Stimulated activated CD4-positive, alpha-beta T cell treated with anti-CD3 and anti-CD28 coated beads, Interleukin-12 subunit alpha, Interleukin-12 subunit beta, amount 100 ng/mL, for 4 hours (primary cell): ENCODE measurements around the gene CCDC149.
"Not testable (repeated sequence)": the region's sequence is repeated elsewhere in the genome, so short reads cannot be mapped to it uniquely, and the experiment has no call there.

Experiments
- DNase-seq: peaks from one replicate; pipeline ENCODE4 v3.0.0-alpha.2; 2020

The CCDC149 gene

DNA sequence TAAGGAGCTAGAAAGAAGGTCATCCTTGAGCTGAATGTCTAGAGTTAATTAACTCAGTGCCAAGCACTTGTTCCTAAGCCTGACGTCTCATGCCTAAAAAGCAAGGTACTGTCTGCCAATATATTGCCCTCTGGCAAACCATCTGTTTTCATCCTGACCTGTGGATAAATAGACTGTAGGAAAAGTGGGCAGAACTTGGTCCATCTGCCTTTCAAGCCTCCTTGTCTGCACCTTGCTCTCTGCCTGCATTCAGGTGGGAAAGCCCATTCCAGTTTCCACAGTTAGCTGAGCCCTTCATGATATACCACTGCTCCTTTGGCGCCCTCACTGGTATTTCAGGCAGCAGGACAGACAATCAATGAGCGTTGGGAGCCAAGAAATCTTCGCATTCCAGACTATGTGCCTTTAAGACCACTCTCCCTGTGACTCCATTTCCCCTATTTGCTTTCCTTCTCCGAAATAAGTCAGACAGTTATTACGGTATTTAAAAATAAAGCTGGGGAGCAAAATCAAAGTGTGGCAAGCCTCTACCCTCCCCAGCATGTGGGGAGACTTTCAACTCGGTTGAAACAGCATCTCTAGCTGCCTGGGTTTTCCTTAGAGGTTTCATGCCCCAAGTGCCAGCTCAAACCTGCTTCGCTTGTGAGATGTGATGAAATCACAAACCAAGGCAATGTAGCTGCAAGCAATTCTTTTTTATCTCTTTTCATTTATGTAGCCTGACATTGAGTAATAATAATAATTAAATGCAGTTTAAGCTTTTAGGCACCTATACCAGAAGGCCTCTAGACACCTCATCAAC is 2.5 kb upstream of the CCDC149 start:
- DNase-seq = no peak

DNA sequence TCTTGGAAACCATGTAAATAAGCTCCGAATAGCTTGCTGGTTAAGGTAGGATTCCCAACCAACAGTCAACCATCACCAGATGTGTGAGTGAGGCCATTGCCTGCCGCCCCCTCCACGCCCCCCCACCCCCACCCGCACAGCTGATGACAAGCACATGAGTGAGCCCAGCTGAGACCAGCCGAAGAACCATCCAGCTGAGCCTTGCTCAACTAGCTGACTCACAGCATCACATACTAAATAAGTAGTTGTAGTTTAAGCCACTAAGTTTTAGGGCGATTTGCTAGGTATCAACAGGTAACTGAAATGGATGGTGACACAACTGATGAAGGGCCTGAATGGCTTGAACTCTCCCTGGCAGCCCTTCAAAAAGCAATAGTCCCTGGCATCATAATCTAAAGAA is 1.6 kb upstream of the CCDC149 start:
- no peak for DNase-seq

DNA sequence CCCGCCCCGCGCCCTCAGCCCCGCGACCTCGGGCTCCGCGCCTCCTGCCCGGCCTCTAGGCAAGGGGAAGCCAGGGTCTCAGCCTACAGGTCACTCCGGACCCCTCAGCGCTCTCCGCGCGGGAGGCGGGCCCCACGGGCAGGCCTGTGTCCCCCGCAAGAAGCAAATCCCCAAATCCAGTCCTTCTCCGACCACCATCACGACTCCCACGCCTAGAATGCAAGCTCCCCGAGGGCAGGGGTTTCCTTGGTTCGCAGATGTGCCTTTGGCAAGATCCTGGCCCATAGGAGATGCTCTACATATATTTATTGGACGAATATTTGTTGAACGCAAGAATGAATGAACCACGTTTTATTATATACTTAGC is 260 bp upstream of the CCDC149 start:
- DNase-seq = no peak

DNA sequence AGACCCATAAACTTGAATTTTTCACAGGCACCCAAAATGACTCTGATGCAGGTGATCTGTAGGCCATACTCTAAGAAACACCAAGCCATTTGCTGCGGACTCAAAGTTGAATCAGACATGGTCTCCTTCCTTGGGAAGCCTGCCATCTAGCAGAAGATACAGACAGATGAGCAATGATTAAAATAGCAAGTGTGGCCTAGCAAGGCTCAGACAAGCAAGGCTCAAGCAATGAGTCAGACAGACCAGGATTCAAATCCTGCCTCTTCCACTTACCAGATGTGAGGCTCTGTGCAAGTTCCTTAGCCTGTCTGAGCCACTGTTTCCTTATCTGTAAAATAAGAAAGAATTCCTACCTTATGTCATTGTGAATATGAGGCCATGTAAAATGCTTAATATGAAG is 2.3 kb downstream of the CCDC149 start:
- no peak for DNase-seq

DNA sequence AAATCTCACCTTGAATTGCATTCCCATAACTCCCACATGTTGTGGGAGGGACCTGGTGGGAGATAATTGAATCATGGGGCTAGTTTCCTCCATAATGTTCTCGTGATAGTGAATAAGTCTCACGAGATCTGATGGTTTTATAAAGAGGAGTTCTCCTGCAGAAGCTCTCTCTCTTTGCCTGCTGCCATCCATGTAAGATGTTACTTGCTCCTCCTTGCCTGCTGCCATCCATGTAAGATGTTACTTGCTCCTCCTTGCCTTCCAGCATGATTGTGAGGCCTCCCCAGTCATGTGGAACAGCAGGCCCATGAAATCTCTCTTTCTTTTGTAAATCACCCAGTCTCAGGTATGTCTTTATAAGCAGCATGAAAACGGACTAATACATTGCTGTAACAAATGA is 3.2 kb downstream of the CCDC149 start:
- not testable (repeated sequence) for DNase-seq

DNA sequence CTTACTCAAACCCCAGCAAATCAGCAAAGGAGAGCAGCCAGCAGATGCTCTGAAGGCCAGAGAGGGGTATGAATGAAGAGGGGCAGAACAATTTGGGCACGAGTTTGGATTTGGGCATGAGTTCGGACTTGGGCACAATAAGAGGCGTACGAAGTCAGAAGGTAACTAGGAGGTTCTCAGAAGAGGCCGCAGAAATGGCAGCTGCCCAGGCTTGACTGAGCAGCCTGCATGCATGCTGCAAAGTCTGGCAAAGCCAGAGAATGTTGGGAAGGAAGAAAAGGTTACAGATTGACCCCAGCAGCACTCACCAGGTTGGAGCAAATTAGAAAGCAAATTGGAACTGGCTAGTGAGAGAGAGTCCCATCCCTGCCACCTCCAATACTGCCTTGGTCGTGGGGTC is 15.2 kb downstream of the CCDC149 start:
- no peak for DNase-seq

DNA sequence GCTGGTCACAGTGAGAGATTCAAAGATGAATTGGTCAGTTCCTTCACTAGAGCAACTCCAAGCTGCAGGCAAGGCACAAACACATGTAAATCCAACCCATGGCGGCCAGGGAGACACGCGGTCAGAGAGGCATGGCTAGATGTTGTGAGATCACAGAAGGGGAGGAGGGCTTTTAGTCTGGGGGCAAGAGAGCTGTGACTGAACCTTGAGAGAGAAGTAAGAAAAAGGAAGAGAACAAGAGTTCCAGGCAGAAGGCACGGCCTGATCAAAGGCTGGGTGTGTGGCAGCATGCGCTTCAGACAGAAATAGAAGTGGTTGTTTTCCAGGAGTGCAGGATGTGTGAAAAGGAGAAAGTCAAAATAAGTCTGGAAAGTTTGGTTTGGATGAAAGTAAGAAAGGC is 15.9 kb downstream of the CCDC149 start:
- DNase-seq = no peak

DNA sequence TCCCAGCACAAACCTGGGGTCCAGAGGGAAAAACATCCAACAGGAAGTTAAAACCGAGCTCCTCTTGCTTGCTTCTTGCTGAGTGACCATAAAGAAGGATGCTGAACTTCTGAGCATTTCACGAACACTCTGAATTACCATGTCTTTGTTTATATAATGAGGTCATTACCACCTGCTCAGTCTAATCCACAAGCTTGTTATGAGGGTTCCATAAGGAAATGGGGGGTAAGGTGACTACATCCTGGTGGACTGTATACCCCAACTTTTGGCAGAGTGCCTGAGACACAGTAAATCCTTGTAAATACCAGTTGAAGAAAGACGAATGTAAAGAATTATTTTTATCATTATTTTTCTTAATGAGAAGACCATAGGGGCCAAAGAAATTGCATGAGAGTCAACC is 16.8 kb downstream of the CCDC149 start:
- DNase-seq = no peak

DNA sequence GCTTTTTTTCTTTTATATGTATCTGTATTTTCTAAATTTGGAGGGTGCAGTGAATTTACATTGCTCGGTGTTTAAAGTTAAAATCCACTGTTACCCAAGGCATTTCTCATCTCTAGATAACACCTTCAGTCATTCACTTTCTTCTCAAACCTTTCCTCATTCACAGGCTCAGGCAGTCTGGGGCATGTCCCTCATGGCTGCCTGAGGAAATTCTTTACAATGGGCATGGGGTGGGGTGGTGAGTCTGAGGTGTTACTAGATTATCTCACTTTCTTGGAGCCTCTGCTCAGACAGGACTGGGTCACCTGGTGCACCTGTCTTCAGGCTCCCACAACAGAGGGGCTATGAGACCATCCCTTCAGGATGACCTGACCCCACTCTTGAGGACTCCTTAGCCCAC is 17.4 kb downstream of the CCDC149 start:
- no peak for DNase-seq

DNA sequence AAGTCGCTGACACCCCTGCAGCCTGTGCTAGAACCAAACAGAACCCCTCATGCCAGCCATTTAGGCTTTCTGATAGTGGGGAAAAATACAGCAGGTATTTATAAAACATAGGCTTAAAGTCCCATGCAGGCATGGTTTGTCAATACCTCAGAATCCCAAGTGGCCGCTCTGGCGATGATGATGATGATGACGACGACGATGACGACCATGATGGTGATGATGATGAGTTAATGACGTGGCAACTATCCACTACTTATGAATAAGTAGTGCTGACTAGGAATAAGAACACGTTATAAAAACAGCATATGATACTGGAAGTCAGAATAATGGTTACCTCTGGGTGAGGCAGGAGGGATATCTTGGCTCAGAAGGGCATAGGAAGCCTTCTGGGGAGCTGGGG is 18.0 kb downstream of the CCDC149 start:
- no peak for DNase-seq

DNA sequence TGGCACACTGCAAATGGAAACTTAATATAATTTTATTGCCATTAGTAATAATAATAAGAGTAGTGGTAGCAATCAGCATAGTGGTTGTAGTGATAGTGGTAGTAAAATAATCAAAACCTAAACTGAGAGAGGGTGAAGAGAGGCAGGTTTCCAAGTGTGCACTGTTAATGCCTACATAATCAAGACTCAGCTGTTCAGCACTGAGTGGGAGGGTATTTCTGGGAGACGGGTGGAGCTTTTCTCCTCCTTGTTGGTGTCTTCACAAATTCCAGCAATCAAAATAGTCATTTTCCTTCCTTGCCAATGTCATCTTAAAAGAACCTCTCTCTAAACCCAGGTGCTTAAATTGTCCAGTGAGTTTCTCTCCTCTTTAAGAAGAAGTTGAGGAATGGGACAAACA is 18.6 kb downstream of the CCDC149 start:
- no peak for DNase-seq

DNA sequence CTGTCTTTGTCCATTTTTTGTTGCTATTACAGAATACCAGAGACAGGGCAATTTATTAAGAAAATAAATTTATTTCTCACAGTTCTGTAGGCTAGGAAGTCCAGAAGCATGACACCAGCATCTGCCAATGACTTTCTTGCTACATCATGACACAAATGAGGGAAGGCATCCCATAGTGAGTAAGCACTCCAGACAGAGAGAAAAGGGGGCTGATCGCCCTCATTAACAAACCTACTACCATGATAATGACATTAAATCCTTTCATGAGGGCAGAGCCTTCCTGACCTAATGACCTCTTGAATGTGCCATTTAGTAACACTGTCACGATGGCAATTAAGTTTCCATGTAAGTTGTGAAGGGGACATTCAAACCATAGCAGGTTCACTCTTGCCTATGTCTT is 20.1 kb downstream of the CCDC149 start:
- no peak for DNase-seq

DNA sequence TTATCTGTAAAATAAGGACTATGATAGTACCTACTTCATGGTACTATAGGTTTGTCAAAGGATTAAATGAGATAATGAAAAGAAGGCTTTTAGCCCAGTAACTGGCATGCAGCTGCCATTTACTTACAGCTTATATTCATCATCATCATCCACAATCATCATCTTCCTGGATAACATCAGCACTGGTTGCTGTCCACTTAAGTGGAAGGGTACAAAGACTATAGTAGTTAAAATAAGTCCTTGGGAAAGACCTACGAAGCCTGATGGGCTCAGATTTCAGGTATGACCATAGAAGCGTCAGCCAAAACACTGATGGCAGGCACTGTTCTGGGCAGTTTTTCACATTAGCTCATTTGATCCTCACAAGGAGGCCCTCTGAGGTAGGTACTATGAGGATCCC is 20.6 kb downstream of the CCDC149 start:
- DNase-seq = no peak

DNA sequence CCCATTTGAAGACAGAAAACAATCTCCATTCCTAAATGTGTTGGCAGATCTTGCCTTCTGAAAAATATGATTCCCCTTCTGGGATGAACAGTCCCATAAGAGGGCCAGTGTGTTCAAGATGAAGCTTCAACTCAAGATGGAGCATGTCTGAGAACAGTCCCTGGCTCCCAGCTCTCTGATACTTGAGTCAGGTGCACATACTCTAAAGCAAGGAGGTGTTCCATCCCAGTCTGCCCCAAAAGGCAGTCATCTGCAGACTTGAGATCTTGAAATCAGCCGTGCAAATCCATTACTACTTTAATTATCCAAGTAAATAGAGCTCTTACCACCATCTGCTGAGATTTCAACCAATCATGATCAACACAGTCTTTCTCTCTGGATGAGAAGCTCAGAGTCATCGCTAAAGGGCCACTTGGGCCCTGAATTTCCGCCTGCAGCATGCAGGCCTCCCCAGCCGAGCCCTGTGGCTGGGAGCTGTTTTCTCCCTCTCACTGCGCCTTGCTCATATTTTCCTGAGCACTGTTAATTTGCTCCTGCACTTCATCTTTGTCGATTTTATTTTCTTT is 22.2 kb downstream of the CCDC149 start:
- DNase-seq = no peak

DNA sequence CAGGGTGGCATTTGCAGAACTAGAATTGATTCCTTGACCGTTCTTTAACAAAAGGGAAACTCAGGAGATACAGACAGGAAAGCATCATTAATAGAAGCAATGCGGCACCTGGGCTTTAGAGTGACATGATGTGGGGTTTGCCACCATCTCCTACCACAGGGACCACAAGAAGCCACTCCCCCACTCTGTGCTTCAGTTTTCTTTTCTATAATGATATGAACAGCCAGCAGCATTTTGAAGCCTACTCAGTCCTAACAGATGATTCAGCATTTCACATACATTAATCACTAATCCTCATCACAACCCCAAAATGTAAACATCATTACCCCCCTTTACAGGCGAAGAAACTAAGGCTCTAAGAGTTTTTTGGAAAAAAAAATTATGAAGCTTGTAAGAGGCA is 22.9 kb downstream of the CCDC149 start:
- no peak for DNase-seq

DNA sequence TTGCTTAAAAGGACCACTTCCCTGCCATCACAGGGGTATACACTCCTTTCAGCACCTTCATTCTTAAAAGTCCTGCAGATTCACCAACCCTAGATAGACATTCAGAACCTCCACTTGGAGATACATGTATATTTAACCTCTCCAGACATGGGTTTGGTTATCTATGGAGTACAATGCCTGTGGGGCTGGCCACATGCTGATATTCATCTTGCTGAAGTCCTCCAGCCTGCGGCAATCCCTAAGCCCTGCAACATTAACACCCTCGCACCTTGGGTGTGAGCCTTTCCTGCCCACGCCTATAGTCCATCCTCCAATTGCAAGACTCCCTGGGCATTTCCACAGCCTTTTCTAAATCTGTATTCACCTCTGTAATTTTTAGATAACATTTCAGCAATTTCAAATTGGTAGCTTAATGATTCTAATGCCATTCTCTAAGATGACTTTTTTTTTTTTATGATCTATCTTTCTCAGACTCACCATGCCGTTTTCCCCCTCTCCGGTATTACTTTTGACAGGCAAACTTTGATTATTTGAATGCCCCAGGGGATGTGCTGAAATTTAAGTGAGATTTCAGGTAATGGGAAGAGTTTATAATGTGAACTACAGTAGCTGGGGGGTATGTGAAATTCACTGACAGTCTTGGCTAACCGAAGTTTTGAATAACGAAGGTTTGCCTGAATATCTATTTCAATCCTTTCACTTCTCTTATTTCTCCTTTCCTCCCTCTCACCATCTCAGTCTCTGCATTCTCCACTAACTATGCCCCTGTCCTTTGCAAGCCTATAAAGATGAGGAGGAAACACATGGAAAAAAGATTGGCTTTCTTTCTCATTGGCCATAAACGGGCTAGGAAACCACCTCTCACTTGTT is 24.1 kb downstream of the CCDC149 start:
- no peak for DNase-seq

DNA sequence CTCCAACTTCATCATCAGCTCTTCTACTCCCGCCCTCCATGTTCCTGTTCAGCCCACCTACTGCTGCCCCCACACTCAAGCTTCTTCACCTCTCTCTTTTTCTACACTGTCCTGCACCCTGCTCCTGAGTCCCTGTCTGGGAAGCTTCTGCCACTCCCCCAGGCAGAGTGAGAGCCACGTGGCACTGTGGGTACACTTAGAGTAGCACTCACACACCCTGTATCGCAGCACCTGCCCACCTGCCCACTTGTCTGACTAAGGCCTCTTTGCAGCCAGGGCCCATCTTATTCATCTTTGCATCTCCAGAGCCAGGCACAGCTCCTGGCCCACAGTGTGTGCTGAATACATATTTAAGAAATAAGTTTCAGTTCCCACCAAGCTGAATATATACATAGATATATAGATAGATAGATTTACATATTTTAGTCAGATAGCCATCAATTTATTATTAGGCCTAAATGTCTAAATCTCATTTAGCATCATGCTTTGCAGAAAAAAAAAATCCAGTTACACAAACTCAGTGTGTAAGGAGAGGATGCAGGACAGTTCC is 24.9 kb downstream of the CCDC149 start:
- no peak for DNase-seq

DNA sequence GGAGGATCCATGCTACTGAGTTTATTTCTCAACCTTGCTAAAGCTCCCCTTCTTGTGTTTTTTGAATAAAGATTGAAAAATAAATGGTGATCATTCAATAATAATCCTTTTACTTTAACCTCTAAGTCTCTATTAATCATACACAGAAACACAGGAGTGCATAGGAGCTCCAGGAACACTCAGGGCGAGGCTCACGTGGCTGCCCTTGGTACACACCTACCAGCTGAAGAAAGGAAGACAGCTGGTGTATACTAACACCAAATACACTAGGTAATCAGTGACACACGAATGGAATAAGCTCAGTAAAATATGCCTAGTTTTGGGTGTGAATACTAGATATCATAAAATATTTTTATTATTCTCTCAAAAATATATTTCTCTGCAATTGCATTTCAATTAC is 26.2 kb downstream of the CCDC149 start:
- DNase-seq = no peak

DNA sequence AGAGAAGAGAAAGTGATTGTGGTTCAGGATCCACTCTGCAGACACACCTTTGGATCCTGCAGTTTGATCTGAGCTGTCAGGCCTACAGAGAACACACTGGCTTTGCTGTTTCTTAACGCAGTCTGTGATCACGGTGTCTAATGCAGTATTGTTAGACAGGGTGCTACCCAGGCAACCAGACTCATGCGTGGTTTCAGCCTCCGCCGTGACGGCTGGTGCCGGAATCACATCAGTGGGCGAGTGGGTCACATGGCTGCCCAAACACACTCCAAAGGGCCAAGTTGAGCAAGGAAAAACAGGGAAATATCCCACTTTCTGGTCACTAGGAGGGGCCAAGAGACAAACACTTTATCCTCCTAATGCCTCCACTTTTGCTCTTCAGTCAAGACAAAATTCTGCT is 27.5 kb downstream of the CCDC149 start:
- DNase-seq = no peak

DNA sequence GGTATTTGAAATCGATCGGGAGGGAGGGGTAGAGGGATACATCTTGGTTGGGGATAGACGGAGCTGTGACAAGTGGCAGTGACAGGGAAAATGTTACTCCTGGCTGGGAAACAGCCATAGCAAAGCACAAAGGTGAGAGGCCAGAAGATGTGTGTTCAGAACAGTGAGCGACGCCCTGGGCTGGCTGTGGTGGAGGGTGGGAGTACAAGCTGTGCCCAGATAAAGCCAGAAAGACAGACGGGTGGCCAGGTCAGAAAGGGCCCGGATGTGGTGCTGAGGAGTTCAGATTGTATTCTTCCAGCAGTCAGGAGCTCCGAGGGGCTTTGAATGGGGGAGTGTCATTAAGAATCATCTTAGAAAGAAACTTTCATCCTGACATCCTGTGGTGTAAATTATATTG is 27.9 kb downstream of the CCDC149 start:
- no peak for DNase-seq

DNA sequence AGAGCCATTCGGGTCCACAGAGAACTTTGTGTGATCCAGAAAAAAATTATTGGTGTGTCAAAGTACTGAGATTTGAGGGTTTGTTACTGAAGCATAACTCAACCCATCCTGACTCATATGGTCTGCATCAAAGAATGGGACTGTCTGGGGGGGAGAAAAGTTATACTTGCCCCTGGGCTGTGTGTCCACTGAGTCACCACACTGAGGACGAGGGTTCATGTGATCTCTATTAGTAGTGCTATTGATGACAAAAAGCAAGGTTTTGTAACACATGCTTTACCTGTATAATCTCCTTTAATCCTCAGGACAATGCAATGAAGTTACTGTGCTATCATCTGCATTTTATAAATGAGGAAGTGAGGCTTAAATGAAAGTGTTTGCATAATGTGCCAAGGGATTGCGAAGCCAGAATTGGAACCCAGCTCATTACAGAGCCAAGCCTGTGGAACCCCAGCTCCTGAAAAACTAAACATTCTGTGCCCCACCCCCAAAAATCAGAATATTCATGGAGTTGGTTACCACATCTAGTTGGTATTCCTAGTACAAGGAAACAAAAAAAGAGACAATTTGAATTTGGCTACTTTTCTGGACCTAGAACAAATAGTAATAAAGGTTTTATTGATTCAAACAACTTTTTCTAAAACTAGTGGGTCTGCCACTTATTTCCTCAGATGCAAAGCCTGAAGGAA is 31.2 kb downstream of the CCDC149 start:
- no peak for DNase-seq

DNA sequence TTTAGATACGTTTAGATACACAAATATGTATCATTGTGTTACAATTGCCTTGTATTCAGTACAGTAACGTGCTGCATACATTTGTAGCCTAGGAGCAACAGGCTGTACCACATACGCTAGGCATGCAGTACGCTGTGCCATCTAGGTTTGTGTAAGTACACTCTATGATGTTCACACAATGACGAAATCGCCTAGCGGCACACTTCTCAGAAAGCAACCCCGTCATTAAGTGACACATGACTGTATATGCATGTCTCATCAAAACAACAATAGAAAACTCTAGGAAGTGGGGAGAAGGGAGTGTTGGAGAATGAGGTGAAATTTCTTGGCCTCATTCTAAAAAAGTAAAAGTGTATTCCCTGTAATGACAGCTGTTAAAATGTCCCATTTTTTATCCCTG is 32.7 kb downstream of the CCDC149 start:
- DNase-seq = no peak

DNA sequence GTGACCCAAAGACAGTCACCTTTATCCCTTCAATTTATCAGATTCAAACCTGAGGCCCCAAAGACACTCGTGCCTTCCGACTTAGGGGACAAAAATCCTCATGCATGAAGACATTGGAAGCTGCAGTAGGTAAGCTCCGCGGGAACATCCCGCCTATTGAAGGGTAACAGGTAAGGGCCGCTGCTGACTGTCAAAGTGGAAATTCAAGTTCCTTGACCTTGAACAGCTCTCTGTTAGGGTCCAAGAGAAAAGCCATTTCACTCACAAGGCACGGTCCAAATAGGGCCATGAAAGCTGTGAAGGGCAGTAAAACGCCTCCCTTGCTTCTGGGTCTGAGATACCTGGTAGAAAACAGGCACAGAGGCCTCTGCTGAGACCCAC is 34.2 kb downstream of the CCDC149 start:
- no peak for DNase-seq
